Inflammatory macrophage treated with lipopolysaccharide for 1 hour (primary cell): ENCODE measurements around the gene LMLN.
"Not testable (repeated sequence)": the region's sequence is repeated elsewhere in the genome, so short reads cannot be mapped to it uniquely, and the experiment has no call there.

ENCODE experiments used
- DNase-seq, 2 donors: peaks; one replicate each; pipeline ENCODE4 v3.0.0-alpha.2; 2020 to 2022

Gene LMLN

GRCh38 chr3:198081421-198081844, 121.4 kb downstream of the LMLN start:
- DNase-seq: no peak

- DNase-seq: not testable (repeated sequence)
Measured at GRCh38 chr3:198082226-198082625, 122.2 kb downstream of the LMLN start.

GRCh38 chr3:198088421-198088955, 128.5 kb downstream of the LMLN start:
- no peak for DNase-seq

- DNase-seq: no peak
Measured at GRCh38 chr3:198090795-198091332, 130.8 kb downstream of the LMLN start.

- DNase-seq: no peak
Measured at GRCh38 chr3:198092276-198092675, 132.3 kb downstream of the LMLN start.

- DNase-seq: peak; percentile 63 to 77
Measured at GRCh38 chr3:198093112-198093679, 133.2 kb downstream of the LMLN start.
